ENCODE results near the gene AGGF1.
"Not testable (repeated sequence)": the region's sequence is repeated elsewhere in the genome, so short reads cannot be mapped to it uniquely, and the experiment has no call there.

AGGF1 gene

GRCh38 chr5:77035950-77036349 lies 5.7 kb downstream of the AGGF1 start:
- peaks cover 4% of the 10 kb centered on the region for H3K9me3 ChIP-seq (ENCODE audit: low read length)
- H3K36me3 ChIP-seq (ENCODE audit: insufficient read depth, low read length) = peaks cover 48% of the 10 kb centered on the region
- peaks cover 6% of the 10 kb centered on the region for H3K4me1 ChIP-seq (ENCODE audit: insufficient read depth, low read length)
- H3K27me3 ChIP-seq (ENCODE audit: insufficient read depth, low read length) = no peaks in the 10 kb centered on the region
- no peak overlapping the region for H3K4me3 ChIP-seq (ENCODE audit: low read length)
- no peak overlapping the region for H2AFZ ChIP-seq (ENCODE audit: low read depth, low read length)

- Histone ChIP-seq H3K4me1 (ENCODE audit: insufficient read depth, low read length) (no peaks in the 10 kb centered on the region), H2AFZ (ENCODE audit: low read depth, low read length) (no peak overlapping the region), H3K4me3 (ENCODE audit: low read length) (no peak overlapping the region), H3K27me3 (ENCODE audit: insufficient read depth, low read length) (no peaks in the 10 kb centered on the region), H3K36me3 (ENCODE audit: insufficient read depth, low read length) (peaks cover 49% of the 10 kb centered on the region), H3K9me3 (ENCODE audit: low read length) (peaks cover 4% of the 10 kb centered on the region)
Measured at GRCh38 chr5:77046416-77047073, 16.3 kb downstream of the AGGF1 start.

GRCh38 chr5:77064040-77064439 lies 33.8 kb downstream of the AGGF1 start:
- Histone ChIP-seq H3K36me3 (ENCODE audit: insufficient read depth, low read length) (peaks cover 70% of the 10 kb centered on the region), H3K4me3 (ENCODE audit: low read length) (no peak overlapping the region), H3K9me3 (ENCODE audit: low read length) (peaks cover 3% of the 10 kb centered on the region), H2AFZ (ENCODE audit: low read depth, low read length) (no peak overlapping the region), H3K4me1 (ENCODE audit: insufficient read depth, low read length) (no peaks in the 10 kb centered on the region), H3K27me3 (ENCODE audit: insufficient read depth, low read length) (no peaks in the 10 kb centered on the region)

- H3K9me3 ChIP-seq (ENCODE audit: low read length) = peaks cover 3% of the 10 kb centered on the region
- H2AFZ ChIP-seq (ENCODE audit: low read depth, low read length) = no peak overlapping the region
- no peaks in the 10 kb centered on the region for H3K4me1 ChIP-seq (ENCODE audit: insufficient read depth, low read length)
- H3K36me3 ChIP-seq (ENCODE audit: insufficient read depth, low read length) = peaks cover 58% of the 10 kb centered on the region
- H3K27me3 ChIP-seq (ENCODE audit: insufficient read depth, low read length) = no peaks in the 10 kb centered on the region
- no peak overlapping the region for H3K4me3 ChIP-seq (ENCODE audit: low read length)
Measured at GRCh38 chr5:77065256-77065655, 35.1 kb downstream of the AGGF1 start.

- H3K4me3 ChIP-seq (ENCODE audit: low read length) = no peak overlapping the region
- no peaks in the 10 kb centered on the region for H3K27me3 ChIP-seq (ENCODE audit: insufficient read depth, low read length)
- H2AFZ ChIP-seq (ENCODE audit: low read depth, low read length) = no peak overlapping the region
- H3K4me1 ChIP-seq (ENCODE audit: insufficient read depth, low read length) = no peaks in the 10 kb centered on the region
- H3K9me3 ChIP-seq (ENCODE audit: low read length) = peaks cover 3% of the 10 kb centered on the region
- peaks cover 50% of the 10 kb centered on the region for H3K36me3 ChIP-seq (ENCODE audit: insufficient read depth, low read length)
Measured at GRCh38 chr5:77066184-77066583, 36.0 kb downstream of the AGGF1 start.

- Histone ChIP-seq H3K4me1 (ENCODE audit: insufficient read depth, low read length) (no peaks in the 10 kb centered on the region), H3K9me3 (ENCODE audit: low read length) (peaks cover 3% of the 10 kb centered on the region), H3K27me3 (ENCODE audit: insufficient read depth, low read length) (no peaks in the 10 kb centered on the region), H2AFZ (ENCODE audit: low read depth, low read length) (no peak overlapping the region), H3K4me3 (ENCODE audit: low read length) (no peak overlapping the region), H3K36me3 (ENCODE audit: insufficient read depth, low read length) (peaks cover 44% of the 10 kb centered on the region)
Measured at GRCh38 chr5:77066823-77067442, 36.7 kb downstream of the AGGF1 start.

GRCh38 chr5:77073667-77074066 lies 43.5 kb downstream of the AGGF1 start:
- Histone ChIP-seq H3K27me3 (ENCODE audit: insufficient read depth, low read length) (no peaks in the 10 kb centered on the region), H2AFZ (ENCODE audit: low read depth, low read length) (no peak overlapping the region), H3K36me3 (ENCODE audit: insufficient read depth, low read length) (peaks cover 8% of the 10 kb centered on the region), H3K9me3 (ENCODE audit: low read length) (peaks cover under 1% of the 10 kb centered on the region), H3K4me3 (ENCODE audit: low read length) (no peak overlapping the region), H3K4me1 (ENCODE audit: insufficient read depth, low read length) (peaks cover 3% of the 10 kb centered on the region)

GRCh38 chr5:77074745-77075144 lies 44.5 kb downstream of the AGGF1 start:
- no peak overlapping the region for H3K4me3 ChIP-seq (ENCODE audit: low read length)
- H3K27me3 ChIP-seq (ENCODE audit: insufficient read depth, low read length) = no peaks in the 10 kb centered on the region
- H2AFZ ChIP-seq (ENCODE audit: low read depth, low read length) = no peak overlapping the region
- H3K4me1 ChIP-seq (ENCODE audit: insufficient read depth, low read length) = peaks cover 3% of the 10 kb centered on the region
- peaks cover 8% of the 10 kb centered on the region for H3K36me3 ChIP-seq (ENCODE audit: insufficient read depth, low read length)
- no peaks in the 10 kb centered on the region for H3K9me3 ChIP-seq (ENCODE audit: low read length)

GRCh38 chr5:77076961-77077828 lies 47.0 kb downstream of the AGGF1 start:
- no peak overlapping the region for H3K4me3 ChIP-seq (ENCODE audit: low read length)
- H2AFZ ChIP-seq (ENCODE audit: low read depth, low read length) = no peak overlapping the region

GRCh38 chr5:77077829-77078176 lies 47.6 kb downstream of the AGGF1 start:
- peaks cover 3% of the 10 kb centered on the region for H3K4me1 ChIP-seq (ENCODE audit: insufficient read depth, low read length)
- H3K4me3 ChIP-seq (ENCODE audit: low read length) = no peak overlapping the region
- no peaks in the 10 kb centered on the region for H3K9me3 ChIP-seq (ENCODE audit: low read length)
- peaks cover 21% of the 10 kb centered on the region for H3K36me3 ChIP-seq (ENCODE audit: insufficient read depth, low read length)
- H3K27me3 ChIP-seq (ENCODE audit: insufficient read depth, low read length) = no peaks in the 10 kb centered on the region
- no peak overlapping the region for H2AFZ ChIP-seq (ENCODE audit: low read depth, low read length)

More at GRCh38 chr5:77076961-77077828, 47.0 kb downstream of the AGGF1 start:
- no peaks in the 10 kb centered on the region for H3K27me3 ChIP-seq (ENCODE audit: insufficient read depth, low read length)
- H3K4me1 ChIP-seq (ENCODE audit: insufficient read depth, low read length) = peaks cover 3% of the 10 kb centered on the region
- H3K9me3 ChIP-seq (ENCODE audit: low read length) = no peaks in the 10 kb centered on the region
- peaks cover 17% of the 10 kb centered on the region for H3K36me3 ChIP-seq (ENCODE audit: insufficient read depth, low read length)

- H2AFZ ChIP-seq (ENCODE audit: low read depth, low read length); H3K9me3 ChIP-seq (ENCODE audit: low read length); H3K4me3 ChIP-seq (ENCODE audit: low read length); H3K27me3 ChIP-seq (ENCODE audit: insufficient read depth, low read length); H3K4me1 ChIP-seq (ENCODE audit: insufficient read depth, low read length): not testable (repeated sequence)
- H3K36me3 ChIP-seq (ENCODE audit: insufficient read depth, low read length) = peaks cover 25% of the 10 kb centered on the region
Measured at GRCh38 chr5:77080479-77080878, 50.3 kb downstream of the AGGF1 start.

- Histone ChIP-seq H3K4me1 (ENCODE audit: insufficient read depth, low read length) (peaks cover 1% of the 10 kb centered on the region), H3K4me3 (ENCODE audit: low read length) (no peak overlapping the region), H2AFZ (ENCODE audit: low read depth, low read length) (no peak overlapping the region), H3K27me3 (ENCODE audit: insufficient read depth, low read length) (no peaks in the 10 kb centered on the region), H3K9me3 (ENCODE audit: low read length) (peaks cover 4% of the 10 kb centered on the region), H3K36me3 (ENCODE audit: insufficient read depth, low read length) (peaks cover 25% of the 10 kb centered on the region)
Measured at GRCh38 chr5:77080905-77081304, 50.7 kb downstream of the AGGF1 start.

GRCh38 chr5:77082280-77082679 lies 52.1 kb downstream of the AGGF1 start:
- H3K4me1 ChIP-seq (ENCODE audit: insufficient read depth, low read length) = peaks cover 7% of the 10 kb centered on the region
- peaks cover 4% of the 10 kb centered on the region for H3K9me3 ChIP-seq (ENCODE audit: low read length)
- no peak overlapping the region for H3K4me3 ChIP-seq (ENCODE audit: low read length)
- H3K27me3 ChIP-seq (ENCODE audit: insufficient read depth, low read length) = no peaks in the 10 kb centered on the region
- no peak overlapping the region for H2AFZ ChIP-seq (ENCODE audit: low read depth, low read length)
- H3K36me3 ChIP-seq (ENCODE audit: insufficient read depth, low read length) = peaks cover 17% of the 10 kb centered on the region
